GM06990 (cell line): Measurements from ENCODE around the gene CYP1A2.

ENCODE experiments used
- DNase-seq: peaks from one replicate; pipeline ENCODE4 v3.0.0-alpha.2; 2011; ENCODE audit not compliant: insufficient read length; ENCODE audit errors: extremely low read depth
- H3K27me3 ChIP-seq: replicated peaks from 2 replicates; pipeline ENCODE4 v1.6.0; 2011; ENCODE audit warnings: low read length; ENCODE audit not compliant: control insufficient read depth, insufficient read depth
- H3K36me3 ChIP-seq: 2 replicates; pipeline ENCODE4 v1.5.1; 2011; ENCODE audit warnings: low read length; ENCODE audit not compliant: control insufficient read depth, insufficient read depth
- H3K4me3 ChIP-seq: replicated peaks from 2 replicates; pipeline ENCODE4 v1.5.1; 2011; ENCODE audit warnings: low read depth, mild to moderate bottlenecking, control low read depth, low read length
- TF ChIP-seq, protein P1 (sequence below): IDR thresholded peaks from 2 replicates; pipeline ENCODE4 v1.5.1; 2011; ENCODE audit warnings: low read length, control low read depth, mild to moderate bottlenecking, inconsistent platforms; ENCODE audit not compliant: insufficient read depth, poor library complexity, severe bottlenecking

CYP1A2 gene

DNA sequence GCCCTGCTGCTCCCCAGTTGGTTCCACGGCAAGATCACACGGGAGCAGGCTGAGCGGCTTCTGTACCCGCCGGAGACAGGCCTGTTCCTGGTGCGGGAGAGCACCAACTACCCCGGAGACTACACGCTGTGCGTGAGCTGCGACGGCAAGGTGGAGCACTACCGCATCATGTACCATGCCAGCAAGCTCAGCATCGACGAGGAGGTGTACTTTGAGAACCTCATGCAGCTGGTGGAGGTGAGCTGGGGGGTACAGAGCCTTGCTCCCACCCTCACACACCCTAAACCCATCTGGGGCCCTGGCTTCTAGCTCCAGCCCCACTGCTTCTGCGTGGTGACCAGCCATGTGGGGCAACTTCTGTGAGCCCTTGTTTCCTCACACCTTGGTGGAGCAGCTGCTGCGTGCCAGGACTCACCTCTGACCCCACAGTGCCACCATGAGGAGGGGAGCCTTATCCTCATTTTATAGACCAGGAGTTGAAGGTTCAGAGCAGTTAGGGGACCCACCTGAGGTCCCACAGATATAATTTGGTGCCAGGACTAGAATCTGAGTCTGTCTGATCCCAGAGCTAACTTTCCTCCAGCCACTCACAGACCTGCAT, 50.7 kb downstream of the CYP1A2 start:
- Histone ChIP-seq H3K4me3 (no peak overlapping the region), H3K36me3 (peaks cover 60% of the 10 kb centered on the region), H3K27me3 (no peaks in the 10 kb centered on the region)
- TF ChIP-seq, protein P1, sequence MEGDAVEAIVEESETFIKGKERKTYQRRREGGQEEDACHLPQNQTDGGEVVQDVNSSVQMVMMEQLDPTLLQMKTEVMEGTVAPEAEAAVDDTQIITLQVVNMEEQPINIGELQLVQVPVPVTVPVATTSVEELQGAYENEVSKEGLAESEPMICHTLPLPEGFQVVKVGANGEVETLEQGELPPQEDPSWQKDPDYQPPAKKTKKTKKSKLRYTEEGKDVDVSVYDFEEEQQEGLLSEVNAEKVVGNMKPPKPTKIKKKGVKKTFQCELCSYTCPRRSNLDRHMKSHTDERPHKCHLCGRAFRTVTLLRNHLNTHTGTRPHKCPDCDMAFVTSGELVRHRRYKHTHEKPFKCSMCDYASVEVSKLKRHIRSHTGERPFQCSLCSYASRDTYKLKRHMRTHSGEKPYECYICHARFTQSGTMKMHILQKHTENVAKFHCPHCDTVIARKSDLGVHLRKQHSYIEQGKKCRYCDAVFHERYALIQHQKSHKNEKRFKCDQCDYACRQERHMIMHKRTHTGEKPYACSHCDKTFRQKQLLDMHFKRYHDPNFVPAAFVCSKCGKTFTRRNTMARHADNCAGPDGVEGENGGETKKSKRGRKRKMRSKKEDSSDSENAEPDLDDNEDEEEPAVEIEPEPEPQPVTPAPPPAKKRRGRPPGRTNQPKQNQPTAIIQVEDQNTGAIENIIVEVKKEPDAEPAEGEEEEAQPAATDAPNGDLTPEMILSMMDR, result peak; percentile 32
- no peak for DNase-seq

GRCh38 chr15:74799856-74800558, 51.4 kb downstream of the CYP1A2 start:
- Histone ChIP-seq H3K36me3 (peaks cover 62% of the 10 kb centered on the region), H3K27me3 (no peaks in the 10 kb centered on the region), H3K4me3 (no peak overlapping the region)
- peak; percentile 86 for DNase-seq
- TF ChIP-seq, protein P1, result peak; percentile 99

DNA sequence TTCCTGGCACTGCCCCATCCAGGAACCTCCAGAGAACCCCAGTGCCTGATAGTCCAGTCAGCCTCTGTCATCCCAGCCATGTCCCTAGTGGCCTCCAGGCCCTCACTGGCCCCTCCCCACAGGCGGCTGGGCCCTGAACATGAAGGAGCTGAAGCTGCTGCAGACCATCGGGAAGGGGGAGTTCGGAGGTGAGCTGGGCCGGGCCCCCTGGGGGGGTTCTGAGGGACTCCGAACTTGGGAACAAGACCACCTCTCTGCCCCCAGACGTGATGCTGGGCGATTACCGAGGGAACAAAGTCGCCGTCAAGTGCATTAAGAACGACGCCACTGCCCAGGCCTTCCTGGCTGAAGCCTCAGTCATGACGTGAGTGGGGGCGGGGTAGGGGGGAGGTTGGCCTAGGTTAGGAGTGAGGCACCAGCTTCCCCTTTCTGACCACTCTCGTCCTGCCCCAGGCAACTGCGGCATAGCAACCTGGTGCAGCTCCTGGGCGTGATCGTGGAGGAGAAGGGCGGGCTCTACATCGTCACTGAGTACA, 52.0 kb downstream of the CYP1A2 start:
- H3K36me3 ChIP-seq, result peaks cover 62% of the 10 kb centered on the region
- DNase-seq, result no peak

GRCh38 chr15:74801311-74801997, 52.8 kb downstream of the CYP1A2 start:
- H3K36me3 ChIP-seq, result peaks cover 62% of the 10 kb centered on the region
- no peak overlapping the region for H3K4me3 ChIP-seq
- no peaks in the 10 kb centered on the region for H3K27me3 ChIP-seq
- DNase-seq, result no peak
- TF ChIP-seq, protein P1, result no peak

More for the DNA sequence above, 52.0 kb downstream of the CYP1A2 start:
- H3K4me3 ChIP-seq, result no peak overlapping the region
- TF ChIP-seq, protein P1, result no peak
- no peaks in the 10 kb centered on the region for H3K27me3 ChIP-seq

DNA sequence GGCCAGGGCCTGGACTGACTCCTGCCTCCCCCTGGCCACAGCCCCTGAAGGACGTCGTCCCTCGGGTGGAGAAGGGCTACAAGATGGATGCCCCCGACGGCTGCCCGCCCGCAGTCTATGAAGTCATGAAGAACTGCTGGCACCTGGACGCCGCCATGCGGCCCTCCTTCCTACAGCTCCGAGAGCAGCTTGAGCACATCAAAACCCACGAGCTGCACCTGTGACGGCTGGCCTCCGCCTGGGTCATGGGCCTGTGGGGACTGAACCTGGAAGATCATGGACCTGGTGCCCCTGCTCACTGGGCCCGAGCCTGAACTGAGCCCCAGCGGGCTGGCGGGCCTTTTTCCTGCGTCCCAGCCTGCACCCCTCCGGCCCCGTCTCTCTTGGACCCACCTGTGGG, 53.6 kb downstream of the CYP1A2 start:
- H3K4me3 ChIP-seq, result no peak overlapping the region
- peaks cover 62% of the 10 kb centered on the region for H3K36me3 ChIP-seq
- no peak for DNase-seq
- H3K27me3 ChIP-seq, result no peaks in the 10 kb centered on the region
- TF ChIP-seq, protein P1, result no peak
